CD4-positive, alpha-beta T cell (primary cell): Measurements from ENCODE around the gene MYO5C. TPM values are rescaled to one million over a fixed set of nuclear protein-coding genes. Genes with fewer than 3 reads are reported as not detected.
"Not testable (repeated sequence)": the region's sequence is repeated elsewhere in the genome, so short reads cannot be mapped to it uniquely, and the experiment has no call there.

Source experiments
- ATAC-seq: fragments of 200-7000 bp; cut with Tn5 transposase; one replicate; pipeline ENCODE4 v1.10.0; 2022; ENCODE audit warnings: mild to moderate bottlenecking; ENCODE audit not compliant: poor library complexity
- CTCF ChIA-PET: fragments of 350-600 bp; sonication (Branson Sonifier 250); formaldehyde crosslinking; loops from one replicate; lab custom pipeline; 2021; ENCODE audit warnings: antibody characterized with exemption, inconsistent platforms; lab: Charles Lee
- POLR2A ChIA-PET: fragments of 350-600 bp; sonication (Branson Sonifier 250); formaldehyde crosslinking; loops from one replicate; lab custom pipeline; 2021; ENCODE audit warnings: antibody characterized with exemption, inconsistent platforms; lab: Charles Lee
- DNase-seq, 14 experiments: peaks; one replicate each; pipeline ENCODE4 v3.0.0-alpha.2; 2013 to 2020; ENCODE audit warnings: mixed read lengths in 2 of 14
- H3K27ac ChIP-seq, 2 donors: one replicate each; pipeline versions ENCODE4 v1.5.1 to v1.7.0; 2013; ENCODE audit warnings: low read length in 2 of 2, low read depth in 1 of 2, mild to moderate bottlenecking in 1 of 2
- H3K27me3 ChIP-seq, 2 experiments: 1 replicate in 1 of 2; 2 replicates in 1 of 2; pipeline versions ENCODE4 v1.6.1 to v1.7.0; 2013; ENCODE audit warnings: low read length in 2 of 2, control low read depth in 1 of 2, mild to moderate bottlenecking in 1 of 2, moderate library complexity in 1 of 2; ENCODE audit not compliant: insufficient read depth in 2 of 2, control insufficient read depth in 1 of 2
- H3K36me3 ChIP-seq: one replicate; pipeline ENCODE4 v1.6.1; 2013; ENCODE audit warnings: low read length, control low read depth; ENCODE audit not compliant: insufficient read depth
- H3K4me1 ChIP-seq: one replicate; pipeline ENCODE4 v1.6.1; 2013; ENCODE audit warnings: low read length, control low read depth; ENCODE audit not compliant: insufficient read depth
- H3K4me3 ChIP-seq: one replicate; pipeline ENCODE4 v1.5.1; 2013; ENCODE audit warnings: mild to moderate bottlenecking, low read length, moderate library complexity
- H3K9me3 ChIP-seq, 2 experiments: 1 replicate in 1 of 2; 2 replicates in 1 of 2; pipeline versions ENCODE4 v1.6.1 to v1.7.0; 2013; ENCODE audit warnings: low read length in 2 of 2, mild to moderate bottlenecking in 2 of 2, control low read depth in 1 of 2, moderate library complexity in 1 of 2; ENCODE audit not compliant: control insufficient read depth in 1 of 2, insufficient read depth in 1 of 2
- H3K27ac Mint-ChIP-seq: one replicate; pipeline ENCODE4 v1.8.0; 2020; ENCODE audit warnings: mixed read lengths
- H3K27me3 Mint-ChIP-seq: one replicate; pipeline ENCODE4 v1.8.0; 2021; ENCODE audit warnings: mixed read lengths
- H3K36me3 Mint-ChIP-seq: one replicate; pipeline ENCODE4 v1.8.0; 2021; ENCODE audit warnings: low read depth, mixed read lengths
- H3K4me1 Mint-ChIP-seq: one replicate; pipeline ENCODE4 v1.8.0; 2021; ENCODE audit warnings: low read depth, mixed read lengths
- H3K4me3 Mint-ChIP-seq: one replicate; pipeline ENCODE4 v1.8.0; 2020; ENCODE audit warnings: mild to moderate bottlenecking, mixed read lengths
- H3K9me3 Mint-ChIP-seq: one replicate; pipeline ENCODE4 v1.8.0; 2020; ENCODE audit warnings: mixed read lengths
- CTCF ChIP-seq: fragments of 200-600 bp; IDR thresholded peaks from one replicate; pipeline ENCODE4 v1.8.0; 2022; ENCODE audit warnings: antibody characterized with exemption, mild to moderate bottlenecking
- intact Hi-C, 2 experiments: fragments of 100-400 bp; cut with DNase I in 1 of 2; cut with micrococcal nuclease in 1 of 2; formaldehyde crosslinking; loops; one replicate each; pipeline versions ENCODE4 v1.15.1 to v1.9.0; 2023 to 2025; cut with DNase I, micrococcal nuclease
- total RNA-seq, 174 experiments: library from RNA in 2 of 174; stranded (reverse) in 2 of 174; gene quantifications; one replicate each; pipeline ENCODE4 v1.2.3 and lab custom pipeline; 2021 to 2026

Gene MYO5C
- total RNA-seq, 2 experiments from 2014 or later: 0.53 to 0.93 TPM

- ChIA-PET CTCF (no interaction called here), POLR2A (no interaction called here)
- H3K27me3 ChIP-seq: peaks cover 0 to 19% of the 10 kb centered on the region in 2 experiments
- H3K36me3 ChIP-seq: no peaks in the 10 kb centered on the region
- intact Hi-C loops: no loop called here
- Mint-ChIP-seq H3K27ac (no peak overlapping the region), H3K36me3 (no peaks in the 10 kb centered on the region), H3K4me1 (no peaks in the 10 kb centered on the region), H3K9me3 (no peaks in the 10 kb centered on the region), H3K4me3 (no peak overlapping the region), H3K27me3 (peaks cover 21% of the 10 kb centered on the region)
- no peak overlapping the region for H3K4me3 ChIP-seq
- no peak for DNase-seq
- no peak overlapping the region for H3K27ac ChIP-seq
- peaks cover 0 to 7% of the 10 kb centered on the region in 2 experiments for H3K9me3 ChIP-seq
- H3K4me1 ChIP-seq: no peaks in the 10 kb centered on the region
- no peak for TF ChIP-seq CTCF
- ATAC-seq: no peak
Measured at GRCh38 chr15:52288986-52289385, 6.6 kb downstream of the MYO5C start.

- CTCF ChIA-PET: no interaction called here
- Histone ChIP-seq H3K27ac (no peak overlapping the region), H3K9me3 (peaks cover 0 to 7% of the 10 kb centered on the region in 2 experiments), H3K36me3 (no peaks in the 10 kb centered on the region), H3K4me1 (no peaks in the 10 kb centered on the region), H3K4me3 (no peak overlapping the region), H3K27me3 (peaks cover 0 to 13% of the 10 kb centered on the region in 2 experiments)
- intact Hi-C loops: no loop called here
- Mint-ChIP-seq H3K4me1 (no peaks in the 10 kb centered on the region), H3K9me3 (no peaks in the 10 kb centered on the region), H3K27me3 (peaks cover 14% of the 10 kb centered on the region), H3K4me3 (no peak overlapping the region), H3K27ac (no peak overlapping the region), H3K36me3 (no peaks in the 10 kb centered on the region)
- DNase-seq (no peak), ATAC-seq (no peak)
- POLR2A ChIA-PET: no interaction called here
- TF ChIP-seq CTCF: no peak
Measured at GRCh38 chr15:52288051-52288942, 7.3 kb downstream of the MYO5C start.

- Histone ChIP-seq H3K27ac (no peak overlapping the region), H3K36me3 (no peaks in the 10 kb centered on the region), H3K4me1 (no peaks in the 10 kb centered on the region), H3K9me3 (peaks cover 0 to 7% of the 10 kb centered on the region in 2 experiments), H3K4me3 (no peak overlapping the region), H3K27me3 (peaks cover 0 to under 1% of the 10 kb centered on the region in 2 experiments)
- no peaks in the 10 kb centered on the region for H3K9me3 Mint-ChIP-seq
- ChIA-PET CTCF (no interaction called here), POLR2A (no interaction called here)
- no peak for DNase-seq
- no peak for TF ChIP-seq CTCF
- ATAC-seq: no peak
- H3K27ac Mint-ChIP-seq: no peak overlapping the region
- H3K27me3 Mint-ChIP-seq: peaks cover 2% of the 10 kb centered on the region
- intact Hi-C loops: no loop called here
- H3K4me1 Mint-ChIP-seq: no peaks in the 10 kb centered on the region
- H3K36me3 Mint-ChIP-seq: no peaks in the 10 kb centered on the region
- no peak overlapping the region for H3K4me3 Mint-ChIP-seq
Measured at GRCh38 chr15:52287114-52287513, 8.5 kb downstream of the MYO5C start.

GRCh38 chr15:52285941-52286340 lies 9.7 kb downstream of the MYO5C start:
- H3K4me1 Mint-ChIP-seq, CTCF ChIA-PET, H3K27ac ChIP-seq, intact Hi-C loops, H3K4me3 Mint-ChIP-seq, H3K9me3 ChIP-seq, H3K36me3 Mint-ChIP-seq, ATAC-seq, H3K4me1 ChIP-seq, H3K4me3 ChIP-seq, H3K9me3 Mint-ChIP-seq, H3K27me3 Mint-ChIP-seq, H3K27ac Mint-ChIP-seq, H3K27me3 ChIP-seq, DNase-seq, POLR2A ChIA-PET, H3K36me3 ChIP-seq: not testable (repeated sequence)
